ENCODE data around the gene XRCC6.
"Not testable (repeated sequence)": the region's sequence is repeated elsewhere in the genome, so short reads cannot be mapped to it uniquely, and the experiment has no call there.

DNA sequence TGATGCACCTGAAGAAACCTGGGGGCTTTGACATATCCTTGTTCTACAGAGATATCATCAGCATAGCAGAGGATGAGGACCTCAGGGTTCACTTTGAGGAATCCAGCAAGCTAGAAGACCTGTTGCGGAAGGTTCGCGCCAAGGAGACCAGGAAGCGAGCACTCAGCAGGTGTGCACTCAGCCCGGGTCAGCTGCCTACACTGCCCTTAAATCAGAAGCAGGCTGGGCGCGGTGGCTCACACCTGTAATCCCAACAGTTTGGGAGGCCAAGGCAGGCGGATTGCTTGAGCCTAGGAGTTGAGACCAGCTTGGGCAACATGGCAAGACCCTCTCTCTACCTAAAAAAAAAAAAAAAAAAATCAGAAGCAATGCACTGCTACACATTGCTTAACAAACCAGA lies 16.5 kb downstream of the XRCC6 start:
- not testable (repeated sequence) for TF ChIP-seq BACH2 (CRISPR knock-in tag; IDR thresholded peaks at IDR 0.05; ENCODE audit: borderline replicate concordance); ZNF70 (CRISPR knock-in tag; IDR thresholded peaks at IDR 0.05); ZNF565 (CRISPR knock-in tag; conservative IDR thresholded peaks at IDR 0.05; ENCODE audit: low read depth); ZFP30 (CRISPR knock-in tag; IDR thresholded peaks at IDR 0.05); GLIS3 (CRISPR knock-in tag; IDR thresholded peaks at IDR 0.05); ZNF8 (CRISPR knock-in tag; IDR thresholded peaks at IDR 0.05); RARB (CRISPR knock-in tag; IDR thresholded peaks at IDR 0.05)
- TF ChIP-seq, protein P1, sequence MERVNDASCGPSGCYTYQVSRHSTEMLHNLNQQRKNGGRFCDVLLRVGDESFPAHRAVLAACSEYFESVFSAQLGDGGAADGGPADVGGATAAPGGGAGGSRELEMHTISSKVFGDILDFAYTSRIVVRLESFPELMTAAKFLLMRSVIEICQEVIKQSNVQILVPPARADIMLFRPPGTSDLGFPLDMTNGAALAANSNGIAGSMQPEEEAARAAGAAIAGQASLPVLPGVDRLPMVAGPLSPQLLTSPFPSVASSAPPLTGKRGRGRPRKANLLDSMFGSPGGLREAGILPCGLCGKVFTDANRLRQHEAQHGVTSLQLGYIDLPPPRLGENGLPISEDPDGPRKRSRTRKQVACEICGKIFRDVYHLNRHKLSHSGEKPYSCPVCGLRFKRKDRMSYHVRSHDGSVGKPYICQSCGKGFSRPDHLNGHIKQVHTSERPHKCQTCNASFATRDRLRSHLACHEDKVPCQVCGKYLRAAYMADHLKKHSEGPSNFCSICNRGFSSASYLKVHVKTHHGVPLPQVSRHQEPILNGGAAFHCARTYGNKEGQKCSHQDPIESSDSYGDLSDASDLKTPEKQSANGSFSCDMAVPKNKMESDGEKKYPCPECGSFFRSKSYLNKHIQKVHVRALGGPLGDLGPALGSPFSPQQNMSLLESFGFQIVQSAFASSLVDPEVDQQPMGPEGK (CRISPR knock-in tag; IDR thresholded peaks at IDR 0.05; ENCODE audit: borderline replicate concordance): not testable (repeated sequence)
- TF ChIP-seq, protein P2, sequence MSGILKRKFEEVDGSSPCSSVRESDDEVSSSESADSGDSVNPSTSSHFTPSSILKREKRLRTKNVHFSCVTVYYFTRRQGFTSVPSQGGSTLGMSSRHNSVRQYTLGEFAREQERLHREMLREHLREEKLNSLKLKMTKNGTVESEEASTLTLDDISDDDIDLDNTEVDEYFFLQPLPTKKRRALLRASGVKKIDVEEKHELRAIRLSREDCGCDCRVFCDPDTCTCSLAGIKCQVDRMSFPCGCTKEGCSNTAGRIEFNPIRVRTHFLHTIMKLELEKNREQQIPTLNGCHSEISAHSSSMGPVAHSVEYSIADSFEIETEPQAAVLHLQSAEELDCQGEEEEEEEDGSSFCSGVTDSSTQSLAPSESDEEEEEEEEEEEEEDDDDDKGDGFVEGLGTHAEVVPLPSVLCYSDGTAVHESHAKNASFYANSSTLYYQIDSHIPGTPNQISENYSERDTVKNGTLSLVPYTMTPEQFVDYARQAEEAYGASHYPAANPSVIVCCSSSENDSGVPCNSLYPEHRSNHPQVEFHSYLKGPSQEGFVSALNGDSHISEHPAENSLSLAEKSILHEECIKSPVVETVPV (CRISPR knock-in tag; IDR thresholded peaks at IDR 0.05): not testable (repeated sequence)
- TF ChIP-seq, protein P3, sequence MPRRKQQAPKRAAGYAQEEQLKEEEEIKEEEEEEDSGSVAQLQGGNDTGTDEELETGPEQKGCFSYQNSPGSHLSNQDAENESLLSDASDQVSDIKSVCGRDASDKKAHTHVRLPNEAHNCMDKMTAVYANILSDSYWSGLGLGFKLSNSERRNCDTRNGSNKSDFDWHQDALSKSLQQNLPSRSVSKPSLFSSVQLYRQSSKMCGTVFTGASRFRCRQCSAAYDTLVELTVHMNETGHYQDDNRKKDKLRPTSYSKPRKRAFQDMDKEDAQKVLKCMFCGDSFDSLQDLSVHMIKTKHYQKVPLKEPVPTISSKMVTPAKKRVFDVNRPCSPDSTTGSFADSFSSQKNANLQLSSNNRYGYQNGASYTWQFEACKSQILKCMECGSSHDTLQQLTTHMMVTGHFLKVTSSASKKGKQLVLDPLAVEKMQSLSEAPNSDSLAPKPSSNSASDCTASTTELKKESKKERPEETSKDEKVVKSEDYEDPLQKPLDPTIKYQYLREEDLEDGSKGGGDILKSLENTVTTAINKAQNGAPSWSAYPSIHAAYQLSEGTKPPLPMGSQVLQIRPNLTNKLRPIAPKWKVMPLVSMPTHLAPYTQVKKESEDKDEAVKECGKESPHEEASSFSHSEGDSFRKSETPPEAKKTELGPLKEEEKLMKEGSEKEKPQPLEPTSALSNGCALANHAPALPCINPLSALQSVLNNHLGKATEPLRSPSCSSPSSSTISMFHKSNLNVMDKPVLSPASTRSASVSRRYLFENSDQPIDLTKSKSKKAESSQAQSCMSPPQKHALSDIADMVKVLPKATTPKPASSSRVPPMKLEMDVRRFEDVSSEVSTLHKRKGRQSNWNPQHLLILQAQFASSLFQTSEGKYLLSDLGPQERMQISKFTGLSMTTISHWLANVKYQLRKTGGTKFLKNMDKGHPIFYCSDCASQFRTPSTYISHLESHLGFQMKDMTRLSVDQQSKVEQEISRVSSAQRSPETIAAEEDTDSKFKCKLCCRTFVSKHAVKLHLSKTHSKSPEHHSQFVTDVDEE (CRISPR knock-in tag; IDR thresholded peaks at IDR 0.05): not testable (repeated sequence)
- TF ChIP-seq, protein P4, sequence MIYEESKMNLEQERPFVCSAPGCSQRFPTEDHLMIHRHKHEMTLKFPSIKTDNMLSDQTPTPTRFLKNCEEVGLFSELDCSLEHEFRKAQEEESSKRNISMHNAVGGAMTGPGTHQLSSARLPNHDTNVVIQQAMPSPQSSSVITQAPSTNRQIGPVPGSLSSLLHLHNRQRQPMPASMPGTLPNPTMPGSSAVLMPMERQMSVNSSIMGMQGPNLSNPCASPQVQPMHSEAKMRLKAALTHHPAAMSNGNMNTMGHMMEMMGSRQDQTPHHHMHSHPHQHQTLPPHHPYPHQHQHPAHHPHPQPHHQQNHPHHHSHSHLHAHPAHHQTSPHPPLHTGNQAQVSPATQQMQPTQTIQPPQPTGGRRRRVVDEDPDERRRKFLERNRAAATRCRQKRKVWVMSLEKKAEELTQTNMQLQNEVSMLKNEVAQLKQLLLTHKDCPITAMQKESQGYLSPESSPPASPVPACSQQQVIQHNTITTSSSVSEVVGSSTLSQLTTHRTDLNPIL (CRISPR knock-in tag; IDR thresholded peaks at IDR 0.05; ENCODE audit: low read depth): not testable (repeated sequence)
- TF ChIP-seq, protein P5, sequence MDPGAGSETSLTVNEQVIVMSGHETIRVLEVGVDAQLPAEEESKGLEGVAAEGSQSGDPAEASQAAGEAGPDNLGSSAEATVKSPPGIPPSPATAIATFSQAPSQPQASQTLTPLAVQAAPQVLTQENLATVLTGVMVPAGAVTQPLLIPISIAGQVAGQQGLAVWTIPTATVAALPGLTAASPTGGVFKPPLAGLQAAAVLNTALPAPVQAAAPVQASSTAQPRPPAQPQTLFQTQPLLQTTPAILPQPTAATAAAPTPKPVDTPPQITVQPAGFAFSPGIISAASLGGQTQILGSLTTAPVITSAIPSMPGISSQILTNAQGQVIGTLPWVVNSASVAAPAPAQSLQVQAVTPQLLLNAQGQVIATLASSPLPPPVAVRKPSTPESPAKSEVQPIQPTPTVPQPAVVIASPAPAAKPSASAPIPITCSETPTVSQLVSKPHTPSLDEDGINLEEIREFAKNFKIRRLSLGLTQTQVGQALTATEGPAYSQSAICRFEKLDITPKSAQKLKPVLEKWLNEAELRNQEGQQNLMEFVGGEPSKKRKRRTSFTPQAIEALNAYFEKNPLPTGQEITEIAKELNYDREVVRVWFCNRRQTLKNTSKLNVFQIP (CRISPR knock-in tag; IDR thresholded peaks at IDR 0.05; ENCODE audit: borderline replicate concordance, low read depth): not testable (repeated sequence)

Measured in SK-N-SH treated with all-trans-retinoic acid at 6 μM for 48 hours (cell line).